Measurements from ENCODE around the gene DOP1B.

DNA sequence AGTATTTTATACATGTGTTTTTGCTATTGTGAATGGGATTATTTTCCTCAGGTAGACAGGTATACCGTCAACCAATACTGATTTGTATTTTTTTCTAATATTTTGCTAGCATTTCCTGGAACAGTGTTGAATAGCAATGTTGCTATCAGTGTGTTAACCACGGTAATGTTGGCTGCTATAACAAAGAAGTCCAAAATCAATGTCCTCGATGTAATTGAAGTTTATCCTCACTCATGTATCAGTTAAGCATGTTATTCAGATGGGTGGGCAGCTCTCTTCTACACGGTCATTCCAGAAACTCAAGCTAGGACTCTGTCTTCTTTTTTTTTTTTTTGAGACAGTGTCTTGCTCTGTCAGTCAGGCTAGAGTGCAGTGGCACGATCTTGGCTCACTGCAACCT lies 24.3 kb downstream of the DOP1B start:
- TF ChIP-seq, protein P1, sequence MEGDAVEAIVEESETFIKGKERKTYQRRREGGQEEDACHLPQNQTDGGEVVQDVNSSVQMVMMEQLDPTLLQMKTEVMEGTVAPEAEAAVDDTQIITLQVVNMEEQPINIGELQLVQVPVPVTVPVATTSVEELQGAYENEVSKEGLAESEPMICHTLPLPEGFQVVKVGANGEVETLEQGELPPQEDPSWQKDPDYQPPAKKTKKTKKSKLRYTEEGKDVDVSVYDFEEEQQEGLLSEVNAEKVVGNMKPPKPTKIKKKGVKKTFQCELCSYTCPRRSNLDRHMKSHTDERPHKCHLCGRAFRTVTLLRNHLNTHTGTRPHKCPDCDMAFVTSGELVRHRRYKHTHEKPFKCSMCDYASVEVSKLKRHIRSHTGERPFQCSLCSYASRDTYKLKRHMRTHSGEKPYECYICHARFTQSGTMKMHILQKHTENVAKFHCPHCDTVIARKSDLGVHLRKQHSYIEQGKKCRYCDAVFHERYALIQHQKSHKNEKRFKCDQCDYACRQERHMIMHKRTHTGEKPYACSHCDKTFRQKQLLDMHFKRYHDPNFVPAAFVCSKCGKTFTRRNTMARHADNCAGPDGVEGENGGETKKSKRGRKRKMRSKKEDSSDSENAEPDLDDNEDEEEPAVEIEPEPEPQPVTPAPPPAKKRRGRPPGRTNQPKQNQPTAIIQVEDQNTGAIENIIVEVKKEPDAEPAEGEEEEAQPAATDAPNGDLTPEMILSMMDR (conservative IDR thresholded peaks at IDR 0.05; ENCODE audit: low read depth, low read length): no peak
- TF ChIP-seq EZH2 (IDR thresholded peaks at IDR 0.05; ENCODE audit: borderline replicate concordance, low read depth, low read length, poor library complexity, severe bottlenecking): no peak

Data from A673 (cell line).